DND-41 (cell line): ENCODE measurements around the gene HMCN2.

Experiments used
- ATAC-seq: fragments of 200-7000 bp; cut with Tn5 transposase; 3 replicates; pipeline ENCODE4 v1.9.1; 2021; ENCODE audit warnings: low read depth; ENCODE audit not compliant: insufficient read depth
- DNase-seq: peaks from one replicate; pipeline ENCODE4 v3.0.0-alpha.2; 2020
- H2AFZ ChIP-seq: 2 replicates; pipeline ENCODE4 v1.6.0; 2012; ENCODE audit warnings: low read depth, low read length
- H3K27ac ChIP-seq: 2 replicates; pipeline ENCODE4 v1.5.1; 2012; ENCODE audit warnings: low read length, inconsistent platforms
- H3K27me3 ChIP-seq: fragments of 200-600 bp; sonication (generic); 2 replicates; pipeline ENCODE4 v1.6.0; 2012; ENCODE audit warnings: low read length, mild to moderate bottlenecking, inconsistent platforms; ENCODE audit not compliant: insufficient read depth, poor library complexity
- H3K36me3 ChIP-seq: 2 replicates; pipeline ENCODE4 v1.5.1; 2012; ENCODE audit warnings: low read length, inconsistent platforms; ENCODE audit not compliant: insufficient read depth
- H3K4me1 ChIP-seq: 2 replicates; pipeline ENCODE4 v1.5.1; 2012; ENCODE audit warnings: mild to moderate bottlenecking, low read length; ENCODE audit not compliant: insufficient read depth
- H3K4me2 ChIP-seq: 2 replicates; pipeline ENCODE4 v1.6.0; 2012; ENCODE audit warnings: mild to moderate bottlenecking, moderate library complexity, low read length, inconsistent platforms; ENCODE audit not compliant: insufficient read depth
- H3K4me3 ChIP-seq, 2 experiments: fragments of 200-600 bp in 1 of 2; shearing (Covaris generic) in 1 of 2; 2 replicates each; pipeline ENCODE4 v1.5.1; 2012 to 2016; ENCODE audit warnings: inconsistent platforms in 2 of 2, low read length in 2 of 2, mild to moderate bottlenecking in 2 of 2, low read depth in 1 of 2, moderate library complexity in 1 of 2
- H3K79me2 ChIP-seq: 2 replicates; pipeline ENCODE4 v1.6.0; 2012; ENCODE audit warnings: low read length, inconsistent platforms; ENCODE audit not compliant: insufficient read depth
- H3K9ac ChIP-seq: 2 replicates; pipeline ENCODE4 v1.6.0; 2012; ENCODE audit warnings: low read depth, mild to moderate bottlenecking, inconsistent platforms, low read length, moderate library complexity
- H3K9me3 ChIP-seq: 2 replicates; pipeline ENCODE4 v1.5.1; 2012; ENCODE audit warnings: low read length, moderate library complexity, mild to moderate bottlenecking, inconsistent platforms; ENCODE audit not compliant: insufficient read depth, severe bottlenecking
- H4K20me1 ChIP-seq: 2 replicates; pipeline ENCODE4 v1.6.0; 2012; ENCODE audit warnings: low read length; ENCODE audit not compliant: insufficient read depth
- EZH2 ChIP-seq: IDR thresholded peaks from 3 replicates; pipeline ENCODE4 v1.6.1; 2012; ENCODE audit warnings: borderline replicate concordance, low read depth, mild to moderate bottlenecking, moderate library complexity, low read length, inconsistent platforms; ENCODE audit not compliant: severe bottlenecking
- TF ChIP-seq, protein P1 (sequence below): IDR thresholded peaks from 2 replicates; pipeline ENCODE4 v1.5.1; 2012; ENCODE audit warnings: borderline replicate concordance, low read length, moderate library complexity, mild to moderate bottlenecking; ENCODE audit not compliant: poor library complexity, severe bottlenecking; ENCODE audit errors: extremely low read depth

HMCN2 gene

GRCh38 chr9:130307667-130307943 lies 42.0 kb downstream of the HMCN2 start:
- no peak for TF ChIP-seq EZH2
- TF ChIP-seq, protein P1, sequence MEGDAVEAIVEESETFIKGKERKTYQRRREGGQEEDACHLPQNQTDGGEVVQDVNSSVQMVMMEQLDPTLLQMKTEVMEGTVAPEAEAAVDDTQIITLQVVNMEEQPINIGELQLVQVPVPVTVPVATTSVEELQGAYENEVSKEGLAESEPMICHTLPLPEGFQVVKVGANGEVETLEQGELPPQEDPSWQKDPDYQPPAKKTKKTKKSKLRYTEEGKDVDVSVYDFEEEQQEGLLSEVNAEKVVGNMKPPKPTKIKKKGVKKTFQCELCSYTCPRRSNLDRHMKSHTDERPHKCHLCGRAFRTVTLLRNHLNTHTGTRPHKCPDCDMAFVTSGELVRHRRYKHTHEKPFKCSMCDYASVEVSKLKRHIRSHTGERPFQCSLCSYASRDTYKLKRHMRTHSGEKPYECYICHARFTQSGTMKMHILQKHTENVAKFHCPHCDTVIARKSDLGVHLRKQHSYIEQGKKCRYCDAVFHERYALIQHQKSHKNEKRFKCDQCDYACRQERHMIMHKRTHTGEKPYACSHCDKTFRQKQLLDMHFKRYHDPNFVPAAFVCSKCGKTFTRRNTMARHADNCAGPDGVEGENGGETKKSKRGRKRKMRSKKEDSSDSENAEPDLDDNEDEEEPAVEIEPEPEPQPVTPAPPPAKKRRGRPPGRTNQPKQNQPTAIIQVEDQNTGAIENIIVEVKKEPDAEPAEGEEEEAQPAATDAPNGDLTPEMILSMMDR: no peak
- Histone ChIP-seq H4K20me1 (no peaks in the 10 kb centered on the region), H3K4me2 (no peak overlapping the region), H3K4me1 (no peaks in the 10 kb centered on the region), H3K27me3 (no peaks in the 10 kb centered on the region), H3K79me2 (no peaks in the 10 kb centered on the region), H3K4me3 (no peak overlapping the region), H3K9me3 (no peaks in the 10 kb centered on the region), H3K36me3 (no peaks in the 10 kb centered on the region), H3K27ac (no peak overlapping the region), H2AFZ (no peak overlapping the region), H3K9ac (no peak overlapping the region)
- ATAC-seq (no peak), DNase-seq (no peak)

GRCh38 chr9:130308081-130308571 lies 42.6 kb downstream of the HMCN2 start:
- no peak for DNase-seq
- no peaks in the 10 kb centered on the region for H3K9me3 ChIP-seq
- TF ChIP-seq, protein P1: no peak
- TF ChIP-seq EZH2: no peak
- no peak overlapping the region for H3K4me2 ChIP-seq
- H3K9ac ChIP-seq: no peak overlapping the region
- H3K4me1 ChIP-seq: no peaks in the 10 kb centered on the region
- no peak for ATAC-seq
- no peaks in the 10 kb centered on the region for H3K27me3 ChIP-seq
- H3K79me2 ChIP-seq: no peaks in the 10 kb centered on the region
- no peak overlapping the region for H3K4me3 ChIP-seq
- H3K36me3 ChIP-seq: no peaks in the 10 kb centered on the region
- no peak overlapping the region for H2AFZ ChIP-seq
- H3K27ac ChIP-seq: no peak overlapping the region
- H4K20me1 ChIP-seq: no peaks in the 10 kb centered on the region

- no peak overlapping the region for H3K9ac ChIP-seq
- no peak overlapping the region for H3K4me3 ChIP-seq
- no peaks in the 10 kb centered on the region for H3K27me3 ChIP-seq
- no peaks in the 10 kb centered on the region for H3K4me1 ChIP-seq
- H3K36me3 ChIP-seq: no peaks in the 10 kb centered on the region
- ATAC-seq (no peak), DNase-seq (no peak)
- no peak overlapping the region for H3K27ac ChIP-seq
- no peaks in the 10 kb centered on the region for H3K9me3 ChIP-seq
- no peak for TF ChIP-seq EZH2
- TF ChIP-seq, protein P1: no peak
- no peaks in the 10 kb centered on the region for H4K20me1 ChIP-seq
- H2AFZ ChIP-seq: no peak overlapping the region
- H3K4me2 ChIP-seq: no peak overlapping the region
- H3K79me2 ChIP-seq: no peaks in the 10 kb centered on the region
Observed at GRCh38 chr9:130309689-130310455, 44.3 kb downstream of the HMCN2 start.
